ENCODE results near the gene CDK16. TPM values are rescaled to one million over a fixed set of nuclear protein-coding genes. Genes with fewer than 3 reads are reported as not detected.

The CDK16 gene
- total and polyA plus RNA-seq, 8 donors, result 81.1 to 113 (median 96.1) TPM

Other genes with a start within 250 kb of the CDK16 start
- 10 to 100 TPM in 1 of 2 donors, 1 to 10 TPM in 1; 4.1 to 16.2 TPM for gene RGN, start 140.2 kb upstream of the CDK16 start, total RNA-seq
- gene RGN, start 140.2 kb upstream of the CDK16 start, polyA plus RNA-seq (ENCODE audit: insufficient read length in 6 of 6), result 10 to 100 TPM; 10.1 to 17.1 (median 15.0) TPM
- gene NDUFB11, start 74.0 kb upstream of the CDK16 start, total RNA-seq, result 10 to 100 TPM; 58.5 to 80.4 TPM
- gene NDUFB11, start 74.0 kb upstream of the CDK16 start, polyA plus RNA-seq (ENCODE audit: insufficient read length in 6 of 6), result 100 to 1,000 TPM in 1 of 6 donors, 10 to 100 TPM in 5; 75.4 to 103 (median 87.9) TPM
- 10 to 100 TPM; 31.6 to 32.2 TPM for gene RBM10, start 73.5 kb upstream of the CDK16 start, total RNA-seq
- 10 to 100 TPM; 48.0 to 57.8 (median 52.3) TPM for gene RBM10, start 73.5 kb upstream of the CDK16 start, polyA plus RNA-seq (ENCODE audit: insufficient read length in 6 of 6)
- 100 to 1,000 TPM; 202 to 248 TPM for gene UBA1, start 24.9 kb upstream of the CDK16 start, total RNA-seq
- 100 to 1,000 TPM; 192 to 246 (median 218) TPM for gene UBA1, start 24.9 kb upstream of the CDK16 start, polyA plus RNA-seq (ENCODE audit: insufficient read length in 6 of 6)
- gene USP11, start 14.3 kb downstream of the CDK16 start, total RNA-seq, result 10 to 100 TPM; 36.2 to 49.8 TPM
- gene USP11, start 14.3 kb downstream of the CDK16 start, polyA plus RNA-seq (ENCODE audit: insufficient read length in 6 of 6), result 100 to 1,000 TPM; 107 to 126 (median 121) TPM
- under 1 TPM; 0.20 to 0.29 TPM for gene ZNF157, start 151.9 kb downstream of the CDK16 start, total RNA-seq
- gene ZNF157, start 151.9 kb downstream of the CDK16 start, polyA plus RNA-seq (ENCODE audit: insufficient read length in 6 of 6), result 1 to 10 TPM in 3 of 6 donors, under 1 TPM in 3; 0.88 to 1.2 (median 1.0) TPM

All from left lung (tissue), 8 donors.